Fibroblast of lung (primary cell): ENCODE measurements around the gene PML. TPM values are rescaled to one million over a fixed set of nuclear protein-coding genes. Genes with fewer than 3 reads are reported as not detected.

Experiments
- DNase-seq, 2 donors: peaks; one replicate each; pipeline versions ENCODE4 v3.0.0 to v3.0.0-alpha.2; 2010; ENCODE audit warnings: low read depth in 2 of 2
- H2AFZ ChIP-seq: 2 replicates; pipeline ENCODE4 v1.5.1; 2012; ENCODE audit warnings: low read length, control low read depth, inconsistent platforms
- H3K27ac ChIP-seq: 2 replicates; pipeline ENCODE4 v1.5.1; 2011; ENCODE audit warnings: low read length, control low read depth; ENCODE audit not compliant: insufficient read depth
- H3K27me3 ChIP-seq: 2 replicates; pipeline ENCODE4 v1.5.1; 2011; ENCODE audit warnings: mild to moderate bottlenecking, low read length; ENCODE audit not compliant: control insufficient read depth, insufficient read depth
- H3K36me3 ChIP-seq: 2 replicates; pipeline ENCODE4 v1.5.1; 2011; ENCODE audit warnings: low read length; ENCODE audit not compliant: control insufficient read depth, insufficient read depth
- H3K4me1 ChIP-seq: 2 replicates; pipeline ENCODE4 v1.5.1; 2011; ENCODE audit warnings: low read length; ENCODE audit not compliant: control insufficient read depth, insufficient read depth; ENCODE audit errors: extremely low read depth
- H3K4me2 ChIP-seq: 2 replicates; pipeline ENCODE4 v1.5.1; 2011; ENCODE audit warnings: low read length, control low read depth; ENCODE audit not compliant: insufficient read depth; ENCODE audit errors: extremely low read depth
- H3K4me3 ChIP-seq, 4 experiments: fragments of 200-600 bp in 1 of 4; sonication (generic) in 1 of 4; replicated peaks in 1 of 4; 2 replicates each; pipeline ENCODE4 v1.5.1; 2011 to 2016; ENCODE audit warnings: low read length in 4 of 4, low read depth in 3 of 4, mild to moderate bottlenecking in 3 of 4, control low read depth in 2 of 4, inconsistent platforms in 1 of 4, mixed read lengths in 1 of 4; ENCODE audit not compliant: insufficient read depth in 1 of 4; ENCODE audit errors: control extremely low read depth in 1 of 4
- H3K79me2 ChIP-seq: 2 replicates; pipeline ENCODE4 v1.5.1; 2012; ENCODE audit warnings: mild to moderate bottlenecking, low read length, inconsistent platforms; ENCODE audit not compliant: control insufficient read depth, insufficient read depth
- H3K9ac ChIP-seq: 2 replicates; pipeline ENCODE4 v1.5.1; 2011; ENCODE audit warnings: mild to moderate bottlenecking, low read length, control low read depth; ENCODE audit not compliant: insufficient read depth
- H3K9me3 ChIP-seq: 2 replicates; pipeline ENCODE4 v1.5.1; 2012; ENCODE audit warnings: low read depth, low read length; ENCODE audit not compliant: control insufficient read depth, insufficient read depth
- H4K20me1 ChIP-seq: 2 replicates; pipeline ENCODE4 v1.5.1; 2011; ENCODE audit warnings: low read length; ENCODE audit not compliant: control insufficient read depth, insufficient read depth; ENCODE audit errors: extremely low read depth
- CTCF ChIP-seq, 2 donors: IDR thresholded peaks in 1 of 2; conservative IDR thresholded peaks in 1 of 2; 1 replicate in 1 of 2; 2 replicates in 1 of 2; pipeline ENCODE4 v1.5.1; 2011 to 2012; ENCODE audit warnings: low read length in 2 of 2, control low read depth in 1 of 2, inconsistent platforms in 1 of 2, low read depth in 1 of 2, mild to moderate bottlenecking in 1 of 2
- EZH2 ChIP-seq: IDR thresholded peaks from 2 replicates; pipeline ENCODE4 v1.5.1; 2012; ENCODE audit warnings: low read length, control low read depth, mild to moderate bottlenecking; ENCODE audit errors: missing control alignments
- polyA plus RNA-seq, 2 donors: library from polyadenylated mRNA; depleted of rRNA in 1 of 2; stranded (reverse) in 1 of 2; unstranded in 1 of 2; fragments of >200 nt; gene quantifications; 2 replicates each; pipeline ENCODE4 v1.2.1, GENCODE V29; 2011 to 2012; ENCODE audit warnings: missing spikeins in 1 of 2
- total RNA-seq: library from RNA; depleted of rRNA; stranded (reverse); fragments of >200 nt; gene quantifications from 2 replicates; pipeline ENCODE4 v1.2.1, GENCODE V29; 2014

Gene PML
- total and polyA plus RNA-seq, 2 donors (not counting 1 experiment from before 2014, with no cell fraction given), result 11.1 to 34.0 TPM

- Histone ChIP-seq H3K4me2 (peak overlapping the region; percentile 99), H3K36me3 (peaks cover 9% of the 10 kb centered on the region), H2AFZ (no peak overlapping the region), H3K4me3 (peak overlapping the region; percentile 58 to 97 (median 84)), H3K27me3 (no peaks in the 10 kb centered on the region), H3K9me3 (no peaks in the 10 kb centered on the region), H3K79me2 (peaks cover 52% of the 10 kb centered on the region), H3K9ac (peak overlapping the region; percentile 84), H3K27ac (peak overlapping the region; percentile 91), H4K20me1 (no peaks in the 10 kb centered on the region), H3K4me1 (peaks cover 22% of the 10 kb centered on the region)
- DNase-seq, result peak in 1 of 2 donors; percentile 29
- no peak for TF ChIP-seq CTCF (conservative IDR thresholded peaks at IDR 0.05 in 1 of 2, IDR thresholded peaks at IDR 0.05 in 1 of 2; ENCODE audit: low read depth in 1 of 2, low read length in 2 of 2)
- TF ChIP-seq EZH2, result no peak
These were observed 551 bp downstream of the PML start for GRCh38 chr15:73994912-73995622.

DNA sequence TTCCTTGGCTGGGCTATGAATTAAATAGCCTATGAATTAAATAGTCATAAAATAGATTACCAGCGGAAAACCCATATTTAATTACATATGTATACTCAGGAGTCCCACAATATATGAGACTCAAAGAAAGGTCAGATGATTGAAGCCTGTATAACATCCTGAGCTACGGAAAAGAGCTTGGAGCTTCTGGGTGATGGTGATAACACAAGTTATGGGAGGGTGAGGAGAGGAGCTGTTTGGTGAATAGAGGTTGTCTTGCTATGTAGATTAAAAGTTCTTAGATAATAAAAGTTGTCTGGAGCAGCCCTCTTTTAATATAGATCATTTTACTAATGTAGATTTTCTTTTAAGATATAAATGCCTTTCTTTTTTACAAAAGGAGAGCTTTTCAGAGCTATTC lies 1.8 kb downstream of the PML start:
- H3K4me3 ChIP-seq, result peak overlapping the region; percentile 58 to 97 (median 84)
- H3K36me3 ChIP-seq, result peaks cover 9% of the 10 kb centered on the region
- DNase-seq, result no peak
- no peak for TF ChIP-seq EZH2
- TF ChIP-seq CTCF (conservative IDR thresholded peaks at IDR 0.05 in 1 of 2, IDR thresholded peaks at IDR 0.05 in 1 of 2; ENCODE audit: low read depth in 1 of 2, low read length in 2 of 2), result no peak
- H2AFZ ChIP-seq, result no peak overlapping the region
- H3K27ac ChIP-seq, result peak overlapping the region; percentile 60
- H3K27me3 ChIP-seq, result no peaks in the 10 kb centered on the region
- H3K79me2 ChIP-seq, result peaks cover 61% of the 10 kb centered on the region
- peaks cover 15% of the 10 kb centered on the region for H3K4me1 ChIP-seq
- H3K9me3 ChIP-seq, result no peaks in the 10 kb centered on the region
- peak overlapping the region; percentile 99 for H3K4me2 ChIP-seq
- H3K9ac ChIP-seq, result no peak overlapping the region
- no peaks in the 10 kb centered on the region for H4K20me1 ChIP-seq

GRCh38 chr15:73996939-73997338 lies 2.4 kb downstream of the PML start:
- Histone ChIP-seq H3K27me3 (no peaks in the 10 kb centered on the region), H3K9ac (peak overlapping the region; percentile 47), H3K9me3 (no peaks in the 10 kb centered on the region), H2AFZ (no peak overlapping the region), H3K36me3 (peaks cover 9% of the 10 kb centered on the region), H3K27ac (peak overlapping the region; percentile 60), H3K4me1 (peaks cover 12% of the 10 kb centered on the region), H3K79me2 (peaks cover 65% of the 10 kb centered on the region), H3K4me3 (peak overlapping the region; percentile 58 to 97 (median 84)), H4K20me1 (no peaks in the 10 kb centered on the region), H3K4me2 (peak overlapping the region; percentile 99)
- TF ChIP-seq CTCF (conservative IDR thresholded peaks at IDR 0.05 in 1 of 2, IDR thresholded peaks at IDR 0.05 in 1 of 2; ENCODE audit: low read depth in 1 of 2, low read length in 2 of 2) (no peak), EZH2 (no peak)
- DNase-seq, result peak in 1 of 2 donors; percentile 49
